ENCODE data around the gene FAT3.
A peak's percentile ranks its signal among the peaks of the same experiment; 100 is the strongest.

FAT3 gene

DNA sequence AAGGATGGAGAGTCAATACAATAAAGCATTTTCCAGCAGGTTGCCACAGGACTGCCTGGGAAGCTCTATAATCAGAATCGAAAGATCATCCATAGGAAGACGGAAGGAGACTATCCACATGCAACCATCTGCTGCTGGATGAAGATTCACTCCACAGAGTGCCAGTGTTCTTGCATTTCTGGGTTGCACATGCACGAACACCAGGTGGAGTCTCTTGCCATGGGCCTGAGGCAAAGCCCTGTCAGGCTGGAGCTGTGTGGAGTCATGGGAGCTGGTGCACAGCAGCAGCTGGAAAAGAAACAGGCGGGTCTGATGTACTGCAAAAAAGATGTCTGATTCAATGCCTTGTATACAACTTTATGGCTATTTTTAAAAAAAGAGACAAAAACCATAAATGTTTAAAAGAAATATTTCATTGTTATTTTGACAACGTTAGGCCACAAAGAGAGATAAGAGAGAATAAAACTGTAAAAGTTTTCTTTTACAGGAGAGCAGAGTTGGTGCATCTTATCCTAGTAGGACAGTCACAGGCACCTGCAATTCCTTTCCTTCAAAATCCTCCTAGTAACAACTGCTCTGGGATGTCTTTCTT is 12.9 kb upstream of the FAT3 start:
- ChIA-PET CTCF (interaction anchor here (0.6 to 1.0 kb wide), 2 partner anchors 15 to 675 kb away, joined by 3 to 11 read pairs; no protein-coding TSS in a partner anchor), POLR2A (no interaction called here)
- DNase-seq (ENCODE audit: extremely low spot score) = peak; percentile 55
- TF ChIP-seq SUZ12 (IDR thresholded peaks at IDR 0.05) = no peak
- no peak for TF ChIP-seq NFRKB (IDR thresholded peaks at IDR 0.05)
- no peak for TF ChIP-seq FOXA1 (IDR thresholded peaks at IDR 0.05)
- TF ChIP-seq ELF4 (IDR thresholded peaks at IDR 0.05) = no peak
- TF ChIP-seq TARDBP (IDR thresholded peaks at IDR 0.05) = no peak
- TF ChIP-seq, protein P1, sequence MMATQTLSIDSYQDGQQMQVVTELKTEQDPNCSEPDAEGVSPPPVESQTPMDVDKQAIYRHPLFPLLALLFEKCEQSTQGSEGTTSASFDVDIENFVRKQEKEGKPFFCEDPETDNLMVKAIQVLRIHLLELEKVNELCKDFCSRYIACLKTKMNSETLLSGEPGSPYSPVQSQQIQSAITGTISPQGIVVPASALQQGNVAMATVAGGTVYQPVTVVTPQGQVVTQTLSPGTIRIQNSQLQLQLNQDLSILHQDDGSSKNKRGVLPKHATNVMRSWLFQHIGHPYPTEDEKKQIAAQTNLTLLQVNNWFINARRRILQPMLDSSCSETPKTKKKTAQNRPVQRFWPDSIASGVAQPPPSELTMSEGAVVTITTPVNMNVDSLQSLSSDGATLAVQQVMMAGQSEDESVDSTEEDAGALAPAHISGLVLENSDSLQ (IDR thresholded peaks at IDR 0.05) = no peak
- TF ChIP-seq FOXK2 (IDR thresholded peaks at IDR 0.05) = no peak
- TF ChIP-seq L3MBTL2 (conservative IDR thresholded peaks at IDR 0.05) = no peak
- TF ChIP-seq SP1 (IDR thresholded peaks at IDR 0.05) = no peak
- no peak for TF ChIP-seq ARNT (IDR thresholded peaks at IDR 0.05)
- TF ChIP-seq ZNF384 (IDR thresholded peaks at IDR 0.05) = no peak
- no peak for TF ChIP-seq FOXM1 (IDR thresholded peaks at IDR 0.05; ENCODE audit: borderline replicate concordance)
- no peak for TF ChIP-seq HDGF (IDR thresholded peaks at IDR 0.05; ENCODE audit: borderline replicate concordance)
- TF ChIP-seq BHLHE40 (IDR thresholded peaks at IDR 0.05; ENCODE audit: borderline replicate concordance) = no peak
- TF ChIP-seq CTBP1 (IDR thresholded peaks at IDR 0.05; ENCODE audit: borderline replicate concordance) = no peak
- no peak for TF ChIP-seq LEF1 (IDR thresholded peaks at IDR 0.05; ENCODE audit: borderline replicate concordance)

- CTCF ChIA-PET = no interaction called here
- POLR2A ChIA-PET = no interaction called here
- TF ChIP-seq SUZ12 (IDR thresholded peaks at IDR 0.05) = no peak
- TF ChIP-seq TARDBP (IDR thresholded peaks at IDR 0.05) = no peak
- TF ChIP-seq ELF4 (IDR thresholded peaks at IDR 0.05) = no peak
- no peak for TF ChIP-seq HDGF (IDR thresholded peaks at IDR 0.05; ENCODE audit: borderline replicate concordance)
- no peak for TF ChIP-seq FOXA1 (IDR thresholded peaks at IDR 0.05)
- TF ChIP-seq ARNT (IDR thresholded peaks at IDR 0.05) = no peak
- TF ChIP-seq CTBP1 (IDR thresholded peaks at IDR 0.05; ENCODE audit: borderline replicate concordance) = no peak
- TF ChIP-seq L3MBTL2 (conservative IDR thresholded peaks at IDR 0.05) = no peak
- TF ChIP-seq BHLHE40 (IDR thresholded peaks at IDR 0.05; ENCODE audit: borderline replicate concordance) = no peak
- TF ChIP-seq, protein P1 (IDR thresholded peaks at IDR 0.05) = no peak
- DNase-seq (ENCODE audit: extremely low spot score) = no peak
Measured at GRCh38 chr11:92212530-92212929, 12.1 kb upstream of the FAT3 start.

- TF ChIP-seq SP1 (IDR thresholded peaks at IDR 0.05) (no peak), FOXA1 (IDR thresholded peaks at IDR 0.05) (no peak), NFRKB (IDR thresholded peaks at IDR 0.05) (no peak), FOXM1 (IDR thresholded peaks at IDR 0.05; ENCODE audit: borderline replicate concordance) (no peak), SUZ12 (IDR thresholded peaks at IDR 0.05) (no peak), ZNF384 (IDR thresholded peaks at IDR 0.05) (no peak), ARNT (IDR thresholded peaks at IDR 0.05) (no peak), LEF1 (IDR thresholded peaks at IDR 0.05; ENCODE audit: borderline replicate concordance) (no peak), ELF4 (IDR thresholded peaks at IDR 0.05) (no peak), L3MBTL2 (conservative IDR thresholded peaks at IDR 0.05) (no peak), TARDBP (IDR thresholded peaks at IDR 0.05) (no peak), FOXK2 (IDR thresholded peaks at IDR 0.05) (no peak), HDGF (IDR thresholded peaks at IDR 0.05; ENCODE audit: borderline replicate concordance) (no peak), CTBP1 (IDR thresholded peaks at IDR 0.05; ENCODE audit: borderline replicate concordance) (no peak), BHLHE40 (IDR thresholded peaks at IDR 0.05; ENCODE audit: borderline replicate concordance) (no peak)
- TF ChIP-seq, protein P1 (IDR thresholded peaks at IDR 0.05) = no peak
- no peak for DNase-seq (ENCODE audit: extremely low spot score)
- POLR2A ChIA-PET = no interaction called here
- CTCF ChIA-PET = no interaction called here
Measured at GRCh38 chr11:92216789-92217188, 7.8 kb upstream of the FAT3 start.

- ChIA-PET CTCF (no interaction called here), POLR2A (no interaction called here)
- no peak for DNase-seq (ENCODE audit: extremely low spot score)
- TF ChIP-seq BHLHE40 (IDR thresholded peaks at IDR 0.05; ENCODE audit: borderline replicate concordance) (no peak), LEF1 (IDR thresholded peaks at IDR 0.05; ENCODE audit: borderline replicate concordance) (no peak), CTBP1 (IDR thresholded peaks at IDR 0.05; ENCODE audit: borderline replicate concordance) (no peak), FOXK2 (IDR thresholded peaks at IDR 0.05) (no peak), L3MBTL2 (conservative IDR thresholded peaks at IDR 0.05) (no peak)
Measured at GRCh38 chr11:92219476-92219875, 5.1 kb upstream of the FAT3 start.

DNA sequence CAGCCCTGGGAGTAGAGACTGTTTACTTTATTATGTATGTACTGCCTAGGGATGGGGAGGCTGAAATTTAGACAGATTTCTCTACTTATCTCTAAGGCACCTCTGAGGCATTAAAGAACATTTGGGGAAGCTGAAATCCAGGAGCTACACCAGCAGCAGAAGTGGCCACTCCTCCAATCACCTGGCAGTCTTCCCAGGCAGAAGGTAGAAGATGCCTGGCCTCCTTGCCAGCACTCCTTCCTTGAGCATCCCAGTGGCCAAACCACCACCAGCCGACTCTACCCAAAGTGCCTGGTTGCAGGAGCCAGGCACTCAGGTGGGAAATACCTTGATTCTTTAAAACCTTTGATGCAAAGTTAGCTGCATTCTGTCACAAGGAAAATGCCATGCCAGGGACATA is 1.9 kb upstream of the FAT3 start:
- POLR2A ChIA-PET = no interaction called here
- TF ChIP-seq SP1 (IDR thresholded peaks at IDR 0.05) (no peak), FOXA1 (IDR thresholded peaks at IDR 0.05) (no peak)
- DNase-seq (ENCODE audit: extremely low spot score) = no peak
- CTCF ChIA-PET = interaction anchor here (0.8 kb wide), 1 partner anchor 441 kb away, joined by 3 read pairs; no protein-coding TSS in a partner anchor

DNA sequence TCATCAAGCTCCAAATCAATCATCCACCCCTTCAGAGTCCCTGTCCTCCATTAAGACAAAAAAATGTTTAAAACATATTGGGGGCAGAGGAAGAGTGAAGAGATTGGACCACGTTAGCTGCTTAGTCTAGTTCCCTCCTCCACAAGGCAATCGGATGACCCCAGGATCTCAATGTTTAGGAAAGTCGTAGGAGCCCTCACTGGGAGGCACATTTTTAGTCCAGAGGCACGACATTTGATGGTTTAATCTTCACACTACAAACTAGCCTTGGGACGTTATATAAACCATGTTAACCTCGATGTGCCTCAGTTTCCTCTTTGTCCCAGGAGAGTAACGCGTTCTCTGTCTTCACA is 588 bp upstream of the FAT3 start:
- CTCF ChIA-PET = no interaction called here
- POLR2A ChIA-PET = interaction anchor here (0.9 kb wide), 1 partner anchor 665 kb away, joined by 3 read pairs; no protein-coding TSS in a partner anchor

More for the DNA sequence above, 588 bp upstream of the FAT3 start:
- TF ChIP-seq, protein P1 (IDR thresholded peaks at IDR 0.05) = no peak
- TF ChIP-seq SUZ12 (IDR thresholded peaks at IDR 0.05) = no peak
- no peak for DNase-seq (ENCODE audit: extremely low spot score)
